ENCODE results near the gene CSRNP3.

The CSRNP3 gene

GRCh38 chr2:165633431-165633830 lies 163.9 kb downstream of the CSRNP3 start (continued):
- TF ChIP-seq ZNF449 (tag by site-specific recombination; IDR thresholded peaks at IDR 0.05) (no peak), FEZF1 (tag by site-specific recombination; IDR thresholded peaks at IDR 0.05) (no peak), HIC1 (tag by site-specific recombination; IDR thresholded peaks at IDR 0.05) (no peak), EGR2 (tag by site-specific recombination; IDR thresholded peaks at IDR 0.05; ENCODE audit: low read depth) (no peak), ZNF26 (tag by site-specific recombination; IDR thresholded peaks at IDR 0.05) (no peak)

- Histone ChIP-seq H3K4me1 (ENCODE audit: control insufficient read depth, insufficient read depth, low read length) (peaks cover 13% of the 10 kb centered on the region), H3K36me3 (ENCODE audit: control insufficient read depth in 2 of 2, insufficient read depth in 1 of 2, low read length in 2 of 2) (no peaks in the 10 kb centered on the region), H3K4me3 (ENCODE audit: low read depth, low read length) (no peak overlapping the region), H3K27ac (ENCODE audit: extremely low read depth, low read depth, low read length) (no peak overlapping the region), H3K9me3 (ENCODE audit: control insufficient read depth, insufficient read depth, low read depth, low read length) (no peaks in the 10 kb centered on the region)
- no peak for TF ChIP-seq HOXA7 (CRISPR knock-in tag; IDR thresholded peaks at IDR 0.05; ENCODE audit: borderline replicate concordance)
- TF ChIP-seq ZNF23 (tag by site-specific recombination; IDR thresholded peaks at IDR 0.05; ENCODE audit: borderline replicate concordance) = no peak
- no peak for TF ChIP-seq ZNF248 (tag by site-specific recombination; IDR thresholded peaks at IDR 0.05)
- TF ChIP-seq ZNF768 (tag by site-specific recombination; IDR thresholded peaks at IDR 0.05) = no peak
- no peak for TF ChIP-seq BCL6B (tag by site-specific recombination; IDR thresholded peaks at IDR 0.05)
- no peak for TF ChIP-seq CTCF (tag by site-specific recombination; IDR thresholded peaks at IDR 0.05)
- TF ChIP-seq ZNF560 (tag by site-specific recombination; IDR thresholded peaks at IDR 0.05; ENCODE audit: borderline replicate concordance) = no peak
- no peak for TF ChIP-seq YY1 (tag by site-specific recombination; IDR thresholded peaks at IDR 0.05)
- TF ChIP-seq GLI2 (tag by site-specific recombination; IDR thresholded peaks at IDR 0.05; ENCODE audit: borderline replicate concordance, low read depth) = no peak
- TF ChIP-seq ZNF19 (tag by site-specific recombination; IDR thresholded peaks at IDR 0.05; ENCODE audit: low read depth) = no peak
- TF ChIP-seq ZSCAN4 (tag by site-specific recombination; IDR thresholded peaks at IDR 0.05) = no peak
- TF ChIP-seq RBAK (tag by site-specific recombination; IDR thresholded peaks at IDR 0.05) = no peak
- TF ChIP-seq ZNF670 (tag by site-specific recombination; IDR thresholded peaks at IDR 0.05; ENCODE audit: low read depth) = no peak
- no peak for TF ChIP-seq HOXD13 (CRISPR knock-in tag; IDR thresholded peaks at IDR 0.05; ENCODE audit: borderline replicate concordance)
- no peak for TF ChIP-seq ZSCAN16 (tag by site-specific recombination; IDR thresholded peaks at IDR 0.05)
- no peak for TF ChIP-seq ZNF175 (tag by site-specific recombination; IDR thresholded peaks at IDR 0.05)
- TF ChIP-seq ZNF354C (tag by site-specific recombination; IDR thresholded peaks at IDR 0.05; ENCODE audit: borderline replicate concordance, low read depth) = no peak
- TF ChIP-seq ZNF580 (tag by site-specific recombination; IDR thresholded peaks at IDR 0.05) = no peak
- TF ChIP-seq ZNF239 (tag by site-specific recombination; IDR thresholded peaks at IDR 0.05) = no peak
- ChIA-PET CTCF (no interaction called here), POLR2A (no interaction called here)
Observed at GRCh38 chr2:165634282-165634681, 164.8 kb downstream of the CSRNP3 start.
